Stimulated activated CD4-positive, alpha-beta T cell treated with anti-CD3 and anti-CD28 coated beads, Interleukin-2, amount 100 ng/mL, for 48 hours (primary cell): ENCODE data around the gene SLC22A13.
"Not testable (repeated sequence)": the region's sequence is repeated elsewhere in the genome, so short reads cannot be mapped to it uniquely, and the experiment has no call there.

Experiments used
- DNase-seq, 2 donors: peaks; one replicate each; pipeline ENCODE4 v3.0.0-alpha.2; 2020

Gene SLC22A13

DNA sequence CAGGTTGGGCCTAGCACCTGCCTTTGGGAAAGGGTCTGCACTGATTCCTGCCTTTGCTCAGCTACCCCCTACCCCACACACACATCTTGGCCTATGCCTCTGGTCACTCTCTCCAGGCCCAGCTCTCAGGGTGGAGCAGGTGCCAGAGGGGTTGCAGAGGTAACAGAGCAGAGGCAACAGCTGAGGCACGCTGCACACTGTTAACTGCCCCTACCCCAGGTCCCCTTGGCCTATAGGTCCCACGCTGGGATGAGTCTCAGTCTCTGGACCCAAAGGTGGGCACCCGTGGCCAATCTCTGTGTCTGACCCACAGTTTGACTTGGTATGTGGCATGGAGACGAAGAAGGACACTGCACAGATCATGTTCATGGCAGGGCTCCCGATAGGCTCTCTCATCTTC, 41.3 kb downstream of the SLC22A13 start:
- no peak for DNase-seq

DNA sequence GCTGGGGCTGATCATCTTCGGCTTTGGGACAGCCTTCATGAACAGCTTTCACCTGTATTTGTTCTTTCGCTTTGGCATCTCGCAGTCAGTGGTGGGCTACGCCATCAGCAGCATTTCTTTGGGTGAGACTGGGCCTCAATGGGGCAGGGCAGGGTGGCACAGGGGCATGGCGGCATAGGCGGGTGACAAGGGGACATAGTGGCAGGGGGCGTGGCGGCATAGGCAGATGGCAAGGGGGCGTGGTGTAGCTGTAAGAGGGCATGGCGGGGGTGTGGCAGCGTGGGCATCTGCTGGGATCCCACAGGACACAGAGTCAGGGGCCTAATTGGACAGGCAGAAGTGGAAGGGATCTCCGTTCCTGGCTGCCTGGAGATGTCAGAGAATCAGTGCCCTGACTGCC, 42.0 kb downstream of the SLC22A13 start:
- DNase-seq: no peak

DNA sequence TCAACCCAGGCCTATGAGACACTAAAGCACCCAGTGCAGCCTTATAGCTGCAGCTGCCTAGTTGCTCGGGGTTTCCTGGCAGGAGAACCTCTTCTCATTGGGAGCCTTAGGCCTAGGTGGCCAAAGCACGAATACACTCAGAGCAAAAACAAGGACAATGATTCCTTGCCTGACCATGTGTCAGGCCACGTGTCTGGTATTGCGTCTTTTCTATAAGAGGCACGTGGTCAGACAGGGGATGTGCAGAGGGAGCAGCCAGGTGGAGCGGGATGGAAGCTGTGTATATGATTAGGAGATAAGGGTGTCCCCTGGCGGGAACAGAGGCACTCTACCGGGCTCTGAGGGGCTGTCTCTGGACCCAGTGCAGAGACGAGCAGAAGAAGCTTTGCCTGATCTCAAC, 42.8 kb downstream of the SLC22A13 start:
- no peak for DNase-seq

DNA sequence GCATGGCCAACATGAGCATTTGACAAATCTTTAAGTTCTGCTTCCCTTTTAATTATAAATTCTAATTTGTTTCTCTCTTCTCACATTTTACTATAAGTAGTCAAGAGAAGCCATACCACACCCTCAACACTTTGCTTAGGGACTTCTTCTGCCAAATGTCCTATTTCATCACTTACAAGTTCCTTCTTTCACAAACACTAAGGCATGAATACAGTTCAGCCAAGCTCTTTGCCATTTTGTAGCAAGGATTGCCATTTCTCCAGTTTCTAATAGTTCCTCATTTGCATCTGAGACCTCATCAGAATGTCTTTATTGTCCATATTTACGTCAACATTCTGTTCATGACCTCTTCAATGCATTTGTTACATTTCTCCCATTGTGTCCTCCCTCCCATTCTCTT, 45.9 kb downstream of the SLC22A13 start:
- DNase-seq: no peak

DNA sequence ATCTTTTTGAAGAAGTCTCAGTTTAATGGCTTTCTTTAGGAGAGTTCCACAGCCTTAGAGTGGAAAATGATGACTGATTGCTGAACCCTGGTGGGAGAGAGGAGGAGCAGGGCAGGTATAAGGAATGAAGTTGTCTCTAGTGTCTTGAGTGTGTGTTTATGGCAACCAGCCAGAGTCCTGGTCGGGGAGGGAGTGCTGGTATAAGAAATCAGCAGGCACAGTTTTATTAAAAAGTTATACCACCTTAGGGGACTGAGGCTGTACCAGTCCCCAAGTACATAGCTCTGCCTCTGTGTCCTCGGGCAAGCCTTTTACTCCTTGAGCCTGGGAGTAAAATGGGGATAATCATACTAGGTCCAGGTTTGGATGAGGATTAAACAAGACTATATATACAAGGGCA, 46.3 kb downstream of the SLC22A13 start:
- no peak for DNase-seq

DNA sequence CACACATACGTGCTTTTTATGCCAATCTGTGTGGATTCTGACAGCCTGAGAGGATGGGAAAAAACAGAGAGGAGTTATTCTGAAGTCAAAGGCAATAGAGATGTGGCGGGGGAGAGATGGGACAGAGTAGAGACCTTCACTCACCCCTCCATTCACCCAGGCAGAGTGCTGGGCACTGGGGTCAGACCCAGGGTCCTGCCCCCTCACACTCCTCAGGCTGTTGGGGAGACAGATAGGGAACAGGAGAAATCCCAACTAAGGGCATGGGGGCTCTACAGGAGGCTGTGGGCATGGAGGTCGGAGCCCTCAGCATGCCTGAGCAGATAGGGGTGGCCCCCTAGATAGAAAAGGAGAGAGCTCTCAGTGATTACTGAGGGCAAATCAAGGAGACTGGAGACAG, 46.7 kb downstream of the SLC22A13 start:
- no peak for DNase-seq

DNA sequence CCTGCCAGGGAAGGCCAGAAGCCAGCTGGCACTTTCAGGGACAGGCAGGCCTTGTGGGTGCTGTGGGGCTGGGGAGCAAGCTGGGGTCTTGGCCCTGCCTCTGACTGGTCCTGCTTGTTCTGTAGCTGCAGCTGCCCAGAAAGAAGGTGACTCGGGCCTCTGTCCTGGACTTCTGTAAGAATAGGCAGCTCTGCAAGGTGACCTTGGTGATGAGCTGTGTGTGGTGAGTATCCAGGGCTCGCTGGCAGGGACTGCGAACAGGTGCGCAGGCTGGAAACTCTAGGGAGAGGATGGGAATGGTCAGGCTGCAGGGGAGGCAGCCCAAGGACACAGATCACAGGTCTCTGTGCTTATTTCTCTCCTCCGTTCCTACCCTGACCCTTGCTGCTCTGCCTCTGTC, 47.7 kb downstream of the SLC22A13 start:
- no peak for DNase-seq

DNA sequence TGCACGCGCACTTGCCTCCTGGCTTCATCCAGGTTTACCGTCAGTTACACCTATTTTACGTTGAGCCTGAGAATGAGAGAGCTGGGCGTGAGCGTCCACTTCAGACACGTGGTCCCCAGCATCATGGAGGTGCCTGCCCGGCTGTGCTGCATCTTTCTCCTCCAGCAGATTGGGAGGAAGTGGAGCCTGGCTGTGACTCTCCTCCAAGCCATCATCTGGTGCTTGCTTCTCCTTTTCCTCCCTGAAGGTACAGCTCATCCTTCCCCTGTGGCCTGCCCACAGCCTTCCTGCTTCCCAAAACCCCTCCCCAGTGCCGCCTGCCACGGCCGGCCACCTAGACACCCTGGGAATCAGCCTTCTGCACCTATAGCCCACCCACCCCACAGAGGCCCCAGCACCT, 48.1 kb downstream of the SLC22A13 start:
- DNase-seq: no peak

DNA sequence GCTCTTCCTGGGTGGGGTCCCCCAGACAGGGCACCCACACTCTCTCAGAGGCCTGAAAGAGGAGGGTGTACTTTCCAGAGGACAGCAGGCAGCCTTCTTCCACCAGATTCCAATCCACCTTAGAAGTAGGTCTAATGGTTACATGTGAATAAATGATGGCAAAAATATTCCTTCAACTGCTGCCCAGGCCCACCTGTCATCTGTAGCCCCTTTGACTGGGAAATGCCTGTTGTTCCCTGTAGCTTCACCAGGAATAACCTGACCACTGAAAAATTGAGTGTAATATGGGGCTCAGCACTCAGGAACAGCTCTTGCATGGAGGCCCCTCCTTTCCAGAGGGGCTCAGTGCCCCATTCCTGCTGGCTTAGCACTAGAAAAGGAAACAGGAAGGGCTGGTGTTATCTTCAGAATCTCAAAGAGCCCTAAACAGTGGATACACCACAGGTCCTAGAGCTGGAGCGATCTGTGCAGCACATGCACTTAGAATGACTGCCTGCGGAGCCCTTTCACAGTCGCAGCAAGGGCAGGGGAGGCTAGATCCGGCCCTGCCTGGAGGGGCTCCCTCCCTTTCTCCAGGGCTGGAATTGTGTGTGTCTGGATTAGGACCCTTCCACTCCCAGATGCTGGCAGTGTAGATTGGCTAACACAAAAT, 48.6 kb downstream of the SLC22A13 start:
- DNase-seq: no peak

DNA sequence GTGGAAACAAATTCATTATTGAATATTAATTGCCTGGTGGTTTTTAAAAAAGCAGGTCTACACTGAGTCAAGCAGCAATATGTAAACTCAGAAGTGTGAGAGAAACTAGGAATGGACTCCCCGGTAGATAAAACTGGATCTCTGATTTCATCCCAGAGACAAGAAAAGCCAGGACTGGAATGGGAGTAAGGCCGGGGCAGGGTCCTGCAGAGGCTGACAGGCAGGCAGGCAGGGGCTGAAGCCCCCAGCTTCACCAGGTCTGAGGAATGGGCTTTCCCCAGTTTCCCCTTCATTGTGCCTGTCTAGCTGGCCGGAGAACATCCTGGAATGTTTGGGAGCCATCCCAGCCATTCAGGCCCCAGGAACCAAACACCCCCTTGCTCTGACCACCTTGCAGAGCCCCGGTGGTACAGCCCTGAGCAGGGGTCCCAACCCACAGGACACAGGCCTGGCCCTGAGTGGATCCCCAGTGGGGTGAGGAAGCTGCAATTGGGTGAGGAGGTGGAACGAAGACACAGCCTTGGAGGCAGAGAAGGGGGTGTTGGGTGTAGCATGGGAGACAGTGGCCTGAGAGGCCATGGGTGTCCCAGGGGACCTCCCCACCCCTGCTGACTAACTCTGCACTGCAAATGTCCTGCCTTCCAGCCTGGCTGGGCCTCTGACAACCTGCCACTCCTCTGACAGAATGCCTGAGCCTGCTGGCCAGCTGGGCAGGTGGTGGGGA, 49.3 kb downstream of the SLC22A13 start:
- DNase-seq: no peak

DNA sequence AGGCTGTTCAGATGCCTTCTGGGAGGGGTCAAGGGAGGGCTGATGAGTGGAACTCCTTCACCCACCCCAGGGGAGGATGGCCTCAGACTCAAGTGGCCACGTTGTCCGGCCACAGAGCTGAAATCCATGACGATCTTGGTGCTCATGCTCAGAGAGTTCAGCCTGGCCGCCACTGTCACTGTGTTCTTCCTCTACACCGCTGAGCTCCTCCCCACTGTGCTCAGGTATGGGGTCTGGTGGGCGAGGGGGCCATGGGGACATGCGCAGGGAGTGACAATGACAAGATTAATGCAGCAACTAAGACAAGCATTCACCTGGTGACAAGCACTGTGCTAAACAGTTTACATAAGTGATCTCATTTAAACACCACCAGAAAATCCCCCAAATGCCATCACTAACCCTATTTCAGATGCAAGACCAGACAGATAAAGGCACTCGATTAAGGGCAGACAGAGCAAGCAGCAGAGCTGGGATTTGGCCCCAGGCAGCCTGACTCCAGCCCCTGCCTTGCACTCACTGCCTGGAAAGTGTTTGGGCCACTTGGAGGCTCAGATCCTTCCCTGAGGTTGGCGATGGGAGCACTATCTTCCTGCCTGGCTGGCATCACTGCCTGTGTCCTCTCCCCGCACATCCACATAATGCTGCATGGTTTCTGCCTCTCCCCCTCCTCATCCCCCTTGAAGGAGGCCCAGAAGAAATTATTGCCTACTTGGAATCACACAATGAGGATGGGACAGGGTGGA, 50.0 kb downstream of the SLC22A13 start:
- DNase-seq: no peak

DNA sequence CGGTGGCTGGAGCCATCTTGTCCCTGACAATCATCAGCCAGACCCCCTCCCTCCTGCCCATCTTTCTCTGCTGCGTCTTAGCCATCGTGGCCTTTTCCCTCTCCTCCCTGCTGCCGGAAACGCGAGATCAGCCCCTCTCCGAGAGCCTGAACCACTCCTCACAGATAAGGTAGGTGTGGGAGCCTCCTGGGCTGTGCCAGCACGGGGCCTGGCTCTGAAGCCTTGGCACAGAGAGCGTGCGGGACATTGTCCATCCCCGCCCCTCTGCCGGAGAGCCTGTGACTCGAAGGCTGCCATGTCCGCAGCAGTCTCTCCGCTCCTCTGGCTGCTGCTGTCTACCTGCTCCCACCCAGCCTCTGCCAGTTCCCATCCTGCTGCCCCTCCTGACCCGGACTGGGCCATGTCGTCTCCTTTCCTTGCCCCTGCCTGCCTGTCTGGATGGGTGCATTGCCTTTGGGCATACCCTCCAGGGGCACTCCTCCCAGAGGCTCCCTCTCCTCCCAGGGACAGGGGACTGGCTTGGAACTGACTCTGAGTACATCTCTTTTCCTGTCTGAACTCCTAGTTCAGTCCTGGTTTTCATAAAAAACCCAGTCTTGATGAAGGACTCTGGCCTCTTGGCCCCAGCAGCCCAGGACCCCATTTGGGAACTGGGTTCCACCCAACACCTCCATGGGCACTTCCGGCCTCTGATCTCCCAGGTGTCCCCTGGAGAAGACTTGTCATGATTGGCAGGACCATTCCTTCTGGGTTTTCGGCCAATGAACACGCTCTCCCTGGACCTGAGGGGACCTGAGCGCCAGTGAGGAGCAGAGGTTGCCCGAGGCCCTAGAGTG, 51.0 kb downstream of the SLC22A13 start:
- DNase-seq: no peak

DNA sequence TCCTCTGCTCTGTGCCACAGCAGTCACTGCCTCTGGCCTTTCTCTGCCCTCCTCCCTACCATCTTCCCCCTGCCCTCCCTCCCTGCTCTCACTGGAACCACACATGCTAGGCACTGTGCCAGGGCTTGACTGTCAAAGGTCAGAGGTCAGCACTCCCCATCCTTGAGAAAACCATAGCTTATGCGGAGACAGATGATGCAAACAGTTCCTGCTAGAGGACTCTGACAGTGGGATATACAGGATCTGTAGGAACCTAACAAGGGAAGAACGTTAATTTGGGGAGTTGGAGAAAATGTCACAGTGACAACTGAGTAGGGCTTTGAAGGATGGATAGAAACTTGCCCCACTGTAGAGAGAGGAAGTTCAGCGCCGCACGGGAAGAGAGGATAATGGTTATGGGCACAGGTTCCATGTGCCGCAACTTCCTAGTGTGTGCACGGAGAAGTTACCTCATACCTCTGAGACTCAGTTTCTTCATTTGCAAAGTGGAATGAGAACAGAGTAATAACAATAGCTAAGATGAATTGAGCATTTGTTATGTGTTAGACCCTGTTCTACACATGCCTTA, 51.7 kb downstream of the SLC22A13 start:
- no peak for DNase-seq

DNA sequence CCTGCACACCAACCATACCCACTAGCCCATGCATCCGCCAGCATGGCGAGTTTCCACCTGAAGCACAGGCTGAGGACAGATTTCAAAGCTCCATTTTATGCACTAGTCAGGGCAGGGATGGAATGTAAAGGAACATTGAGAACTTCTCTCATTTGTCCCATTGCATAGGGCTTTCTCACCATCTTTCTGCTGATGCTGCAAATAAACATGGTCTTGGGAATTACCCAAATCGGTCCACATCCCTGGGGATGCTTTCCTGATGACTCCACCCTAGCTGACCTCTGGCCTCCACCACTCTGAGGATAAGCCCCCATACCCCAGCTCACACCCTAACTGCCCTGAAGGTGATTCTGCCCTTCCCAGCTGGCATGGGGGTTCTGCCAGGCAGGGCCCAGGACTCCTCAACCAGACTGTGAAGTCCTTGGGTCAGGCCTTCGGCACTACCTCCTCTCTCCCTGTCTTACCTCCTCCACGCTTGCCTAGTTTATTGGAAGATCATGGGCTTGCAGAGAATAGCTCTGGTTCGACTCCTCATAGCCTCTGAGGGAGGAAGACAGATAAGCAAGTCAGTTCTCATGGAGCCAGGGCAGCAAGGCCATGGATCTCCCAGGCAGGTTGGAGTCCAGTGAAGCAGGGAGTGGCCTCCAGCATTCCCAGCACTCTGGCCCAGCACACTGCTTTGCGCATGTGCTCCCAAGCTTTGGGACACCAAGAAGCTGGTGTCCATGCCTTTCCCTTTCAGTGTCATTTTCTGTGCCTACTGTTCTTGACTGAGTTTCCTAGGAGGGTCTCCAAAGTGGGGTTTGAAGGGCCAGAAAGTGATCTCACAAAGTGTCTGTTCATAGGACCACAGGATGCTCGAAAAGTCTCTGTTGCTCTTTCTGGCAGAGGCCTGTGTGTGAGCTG, 53.4 kb downstream of the SLC22A13 start:
- DNase-seq: no peak

DNA sequence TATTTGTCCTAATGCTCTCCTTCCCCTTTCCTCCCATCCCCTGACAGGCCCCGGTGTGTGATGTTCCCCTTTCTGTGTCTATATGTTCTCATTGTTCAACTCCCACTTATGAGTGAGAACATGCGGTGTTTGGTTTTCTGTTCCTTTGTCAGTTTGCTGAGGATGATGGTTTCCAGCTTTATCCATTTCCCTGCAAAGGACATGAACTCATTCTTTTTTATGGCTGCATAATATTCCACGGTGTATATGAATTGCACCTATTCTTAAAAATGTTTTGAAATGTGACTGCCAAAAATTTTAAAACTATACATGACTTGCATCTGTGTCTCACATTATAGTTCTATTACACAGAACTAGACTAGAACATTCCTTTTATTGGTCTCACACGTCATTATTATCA, 55.0 kb downstream of the SLC22A13 start:
- DNase-seq: not testable (repeated sequence)

DNA sequence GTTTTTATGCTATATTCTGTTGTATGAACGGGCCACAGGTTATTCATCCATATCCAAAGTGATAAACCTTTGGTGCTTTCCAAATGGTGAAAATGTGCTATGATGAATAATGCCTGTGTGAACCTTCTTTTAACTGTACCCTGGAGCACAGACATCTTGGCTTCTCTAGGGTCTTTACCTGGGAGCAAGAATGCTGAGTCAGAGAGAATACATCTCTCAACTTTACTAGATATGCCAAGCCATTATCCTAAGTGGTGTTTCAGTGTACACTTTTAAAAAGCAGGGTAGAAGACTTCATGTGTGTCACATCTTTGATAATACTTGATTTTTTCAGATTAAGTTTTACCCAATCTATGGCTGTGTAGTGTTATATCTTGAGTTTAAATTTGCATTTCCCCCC, 57.4 kb downstream of the SLC22A13 start:
- DNase-seq: no peak

DNA sequence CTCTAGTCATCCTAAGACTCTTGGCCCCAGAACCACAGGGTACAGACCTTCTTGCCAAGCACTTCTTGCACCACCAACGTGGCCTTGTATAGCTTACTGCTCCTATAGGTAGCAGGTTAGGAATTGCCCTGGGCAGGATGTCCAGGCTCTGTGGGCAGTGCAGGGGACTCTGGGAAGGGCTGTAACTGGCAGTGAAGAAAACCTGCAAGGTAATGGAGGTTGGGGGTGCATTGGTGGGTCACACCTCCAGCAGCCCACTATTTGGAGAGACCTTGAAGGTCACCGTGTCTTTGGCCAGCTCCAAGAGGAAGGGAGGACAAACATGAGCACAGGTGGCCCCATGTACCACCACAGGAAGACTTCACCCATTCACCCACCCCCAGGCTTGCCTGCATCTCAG, 59.6 kb downstream of the SLC22A13 start:
- no peak for DNase-seq

DNA sequence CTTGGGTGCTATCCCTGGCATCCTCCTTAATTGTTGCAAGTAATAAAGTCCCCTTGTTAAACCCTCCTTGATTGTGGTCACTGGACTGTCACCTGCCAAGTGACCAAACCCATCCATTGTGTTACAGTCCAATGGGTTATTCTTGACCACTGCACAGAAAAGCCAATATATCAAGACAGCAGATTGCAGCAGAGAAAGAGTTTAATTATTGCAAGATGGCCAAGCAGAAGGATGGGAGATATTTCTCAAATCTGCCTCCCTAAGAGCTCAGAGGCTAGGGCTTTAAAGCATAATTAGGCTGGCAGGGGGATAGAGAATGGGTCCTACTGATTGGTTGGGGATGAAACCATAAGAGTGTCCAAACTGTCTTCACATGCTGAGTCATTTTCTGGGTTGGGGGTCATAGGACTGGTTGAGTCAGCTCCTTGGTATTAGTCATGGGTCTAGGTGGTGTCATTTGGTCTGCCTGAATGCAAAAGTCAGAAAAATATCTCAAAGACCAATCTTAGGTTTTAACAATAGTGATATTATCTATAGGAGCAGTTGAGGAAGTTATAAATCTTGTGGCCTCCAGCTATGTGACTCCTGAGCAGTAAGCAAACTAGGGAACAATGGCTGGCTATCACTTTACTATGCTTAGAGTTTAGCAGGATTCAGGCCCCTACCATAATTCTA, 61.9 kb downstream of the SLC22A13 start:
- DNase-seq: no peak
